GM19455 (cell line): Measurements from ENCODE around the gene ADORA1.

Source experiments
- ATAC-seq: cut with Tn5 transposase; IDR thresholded peaks from one replicate; pipeline ENCODE4 v1.9.1; 2021; ENCODE audit not compliant: unreplicated experiment

ADORA1 gene

GRCh38 chr1:203093754-203094410 lies 33.6 kb upstream of the ADORA1 start:
- ATAC-seq: no peak

DNA sequence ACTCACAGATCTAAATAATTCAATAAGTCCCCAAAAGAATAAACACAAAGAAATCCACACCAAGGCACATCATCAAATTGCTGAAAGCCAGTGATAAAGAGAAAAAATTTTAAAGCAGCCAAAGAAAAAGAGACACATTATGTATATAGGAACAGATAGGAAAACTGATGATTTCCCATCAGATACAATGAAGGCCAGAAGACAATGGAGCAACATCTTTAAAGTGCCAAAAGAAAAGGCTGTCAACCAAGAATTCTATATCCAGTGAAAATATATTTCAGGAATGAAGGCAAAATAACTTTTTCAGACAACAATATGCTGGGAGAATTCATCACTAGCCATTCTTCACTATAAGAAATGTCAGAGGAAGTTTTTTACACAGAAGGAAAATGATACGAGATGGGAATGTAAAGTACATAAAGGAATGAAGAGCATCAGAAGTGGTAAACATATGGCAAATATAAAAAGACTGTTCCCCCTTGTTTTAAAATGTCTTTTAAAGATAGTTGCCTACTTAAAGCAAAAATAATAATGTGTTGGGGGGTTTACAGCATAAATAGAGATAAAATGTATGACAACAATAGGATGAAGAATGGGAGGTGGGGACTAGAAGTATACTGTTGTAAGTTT lies 32.4 kb upstream of the ADORA1 start:
- ATAC-seq: no peak

GRCh38 chr1:203096566-203096965 lies 31.0 kb upstream of the ADORA1 start:
- no peak for ATAC-seq

GRCh38 chr1:203097001-203097400 lies 30.5 kb upstream of the ADORA1 start:
- no peak for ATAC-seq

DNA sequence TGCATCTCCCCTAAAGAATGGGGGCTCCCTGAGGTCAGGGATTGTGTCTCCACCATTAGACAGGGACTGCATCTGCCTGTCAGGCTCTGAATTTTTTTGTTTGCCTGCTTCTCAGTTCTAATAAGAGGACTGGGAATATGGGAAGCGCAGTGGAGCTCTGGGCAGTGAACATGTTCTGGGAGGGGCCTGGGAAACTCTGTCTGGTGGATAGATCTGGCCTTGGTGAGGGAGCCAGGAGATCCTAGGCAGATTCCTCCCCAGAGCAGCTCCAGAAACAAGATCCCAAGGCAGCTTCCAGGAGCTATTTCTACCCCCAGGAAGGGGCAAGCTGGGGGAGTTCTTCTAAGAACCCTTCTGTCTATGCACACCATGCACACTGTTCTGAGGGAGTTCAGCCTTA lies 29.1 kb upstream of the ADORA1 start:
- ATAC-seq: no peak

DNA sequence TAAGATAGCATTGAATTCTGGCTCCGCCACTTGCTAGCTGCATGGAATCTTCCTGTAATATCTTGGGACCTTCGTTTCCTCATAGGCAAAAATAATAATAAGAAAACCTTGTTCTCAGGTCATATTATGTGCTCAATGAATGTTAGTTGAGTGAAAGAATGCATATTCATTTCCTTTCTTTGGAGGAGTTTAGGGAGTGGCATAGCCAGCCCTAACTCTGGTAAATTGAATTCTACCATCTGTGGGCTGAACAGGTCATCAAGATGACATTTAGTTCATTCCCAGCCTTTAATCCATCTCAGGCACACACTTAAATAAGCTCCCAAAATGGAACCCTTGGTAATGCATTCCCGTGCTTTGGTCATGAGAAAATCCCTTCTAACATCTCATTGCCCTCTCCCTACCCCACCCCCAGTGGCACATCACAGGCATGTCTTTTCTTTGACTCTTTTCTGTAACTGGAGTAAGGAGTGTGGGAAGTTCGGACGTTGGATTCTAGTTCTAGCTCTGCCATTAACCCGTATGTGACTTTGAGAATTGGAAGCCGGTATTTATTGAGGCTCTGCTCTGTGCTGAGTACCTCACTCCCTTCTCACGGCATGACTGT lies 28.5 kb upstream of the ADORA1 start:
- ATAC-seq: no peak

DNA sequence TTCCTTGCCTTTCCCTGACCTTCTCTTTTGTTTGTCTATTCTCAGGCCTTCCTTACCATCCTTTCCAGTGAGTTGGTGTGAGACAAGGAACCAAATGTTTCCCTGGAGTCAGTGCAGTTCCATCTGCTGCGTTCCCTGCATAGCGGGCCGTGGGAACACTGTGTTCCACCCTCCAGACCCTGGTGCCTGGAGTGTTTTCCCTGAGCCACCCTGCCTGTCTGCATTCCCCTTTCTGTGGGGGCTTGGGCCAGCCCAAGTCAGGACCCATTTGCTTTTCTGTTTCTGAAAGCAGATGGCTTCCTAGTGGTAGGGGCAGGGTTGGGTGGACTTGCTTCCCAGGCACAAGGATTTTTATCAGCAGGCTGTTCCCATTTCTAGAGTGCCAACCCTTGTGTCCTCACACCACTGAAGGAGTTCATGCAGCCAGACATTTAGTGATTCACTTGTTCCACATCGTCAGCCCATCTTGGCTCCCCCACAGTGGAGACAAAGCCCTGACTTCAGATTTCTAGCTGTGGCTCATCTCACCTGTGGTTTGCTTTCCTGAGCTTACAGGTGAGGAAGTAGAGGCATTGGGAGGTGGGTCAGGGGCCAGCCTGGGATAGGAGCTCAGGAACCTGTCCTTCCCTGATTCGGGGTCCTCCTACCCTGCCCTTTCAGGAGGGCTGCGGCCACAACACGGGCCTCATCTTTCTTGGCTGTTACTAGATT lies 27.6 kb upstream of the ADORA1 start:
- ATAC-seq: no peak

- no peak for ATAC-seq
Observed at GRCh38 chr1:203100516-203100869, 27.0 kb upstream of the ADORA1 start.

GRCh38 chr1:203101813-203102634 lies 25.5 kb upstream of the ADORA1 start:
- ATAC-seq: no peak

DNA sequence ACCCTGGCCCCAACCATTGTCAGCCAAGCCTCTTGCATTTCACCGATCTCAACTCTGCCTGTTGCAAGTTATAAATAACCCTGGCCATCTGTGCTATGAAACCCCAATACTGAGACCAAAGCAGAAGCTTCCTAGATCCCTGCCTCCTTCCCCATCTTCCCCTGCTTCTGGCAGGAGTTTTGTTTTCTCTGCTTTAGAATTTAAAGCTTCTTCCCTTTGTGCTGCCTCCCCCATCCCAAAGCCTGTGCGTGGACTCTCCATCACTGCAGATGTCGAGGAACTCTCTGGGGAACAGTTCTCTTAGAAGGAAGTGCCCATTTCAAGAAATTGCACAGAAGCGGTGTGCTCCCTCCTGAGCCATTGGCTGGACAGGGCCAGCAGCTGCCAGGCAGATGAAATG lies 24.3 kb upstream of the ADORA1 start:
- no peak for ATAC-seq

GRCh38 chr1:203103829-203104495 lies 23.6 kb upstream of the ADORA1 start:
- no peak for ATAC-seq

- ATAC-seq: no peak
Observed at GRCh38 chr1:203104789-203105390, 22.6 kb upstream of the ADORA1 start.

DNA sequence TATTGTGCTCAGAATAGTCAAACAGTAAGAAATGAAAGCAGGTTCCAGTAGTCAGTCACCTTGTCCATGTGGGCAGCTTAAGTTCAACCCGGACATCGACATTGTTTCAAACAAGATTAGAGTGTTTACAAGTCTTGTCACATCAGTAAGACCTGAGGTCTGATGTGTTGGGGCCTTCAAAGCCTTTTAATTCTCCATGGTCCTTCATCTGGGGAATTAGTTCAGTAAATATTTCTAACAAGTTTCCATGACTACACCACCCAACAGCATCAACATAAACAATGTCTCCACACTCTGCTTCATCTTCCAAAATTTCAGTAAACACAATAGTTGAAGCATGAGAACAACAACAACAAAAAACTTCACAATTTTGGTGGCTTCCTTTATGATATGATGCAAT lies 15.1 kb upstream of the ADORA1 start:
- ATAC-seq: no peak

- no peak for ATAC-seq
Observed at GRCh38 chr1:203113308-203113707, 14.2 kb upstream of the ADORA1 start.

DNA sequence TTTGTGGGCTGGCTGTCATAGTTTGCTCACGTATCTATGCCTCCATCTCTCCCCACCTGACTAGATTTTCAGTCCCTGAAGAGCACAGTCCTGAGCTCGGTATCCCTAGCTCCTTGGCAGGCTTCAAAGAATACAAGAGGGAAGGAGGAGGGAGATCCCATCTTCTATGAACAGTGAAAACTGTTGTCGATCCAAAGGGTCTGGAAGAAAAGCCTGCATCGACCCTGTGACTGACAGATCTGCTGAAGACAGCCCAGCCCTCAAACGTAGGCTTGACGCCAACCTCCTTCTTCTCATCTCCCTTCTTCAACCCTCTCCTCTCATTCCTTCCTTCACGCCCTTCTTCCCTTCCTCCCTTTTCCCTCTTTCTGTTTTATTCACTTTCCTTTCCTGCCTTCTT lies 13.3 kb upstream of the ADORA1 start:
- no peak for ATAC-seq

GRCh38 chr1:203116091-203116820 lies 11.3 kb upstream of the ADORA1 start:
- no peak for ATAC-seq

- ATAC-seq: no peak
Observed at GRCh38 chr1:203117611-203118575, 9.6 kb upstream of the ADORA1 start.
